GM18508 (cell line): ENCODE measurements around the gene HDDC2.

ENCODE experiments used
- ATAC-seq: cut with Tn5 transposase; IDR thresholded peaks from one replicate; pipeline ENCODE4 v1.9.1; 2021; ENCODE audit warnings: moderate number of reproducible peaks; ENCODE audit not compliant: insufficient read depth, unreplicated experiment

The HDDC2 gene

DNA sequence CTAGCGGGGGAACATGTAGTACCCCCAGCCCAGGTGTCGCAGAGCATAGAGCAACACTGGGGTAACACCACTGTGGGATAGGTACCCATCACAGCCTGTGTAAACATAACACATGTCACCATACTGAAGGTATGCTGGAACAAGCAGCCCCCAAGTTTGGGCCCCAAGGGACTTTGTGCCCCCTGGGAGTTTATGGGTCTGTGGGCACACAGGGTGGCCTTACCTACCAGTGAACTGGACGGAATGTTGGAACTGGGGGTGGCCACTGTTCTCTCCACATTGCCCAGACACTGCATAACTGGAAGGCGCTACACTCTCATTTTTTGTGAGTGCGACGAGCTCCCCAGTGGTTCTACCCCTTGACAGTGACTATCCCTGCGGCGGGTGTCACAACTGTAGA, 28.5 kb downstream of the HDDC2 start:
- ATAC-seq = no peak

DNA sequence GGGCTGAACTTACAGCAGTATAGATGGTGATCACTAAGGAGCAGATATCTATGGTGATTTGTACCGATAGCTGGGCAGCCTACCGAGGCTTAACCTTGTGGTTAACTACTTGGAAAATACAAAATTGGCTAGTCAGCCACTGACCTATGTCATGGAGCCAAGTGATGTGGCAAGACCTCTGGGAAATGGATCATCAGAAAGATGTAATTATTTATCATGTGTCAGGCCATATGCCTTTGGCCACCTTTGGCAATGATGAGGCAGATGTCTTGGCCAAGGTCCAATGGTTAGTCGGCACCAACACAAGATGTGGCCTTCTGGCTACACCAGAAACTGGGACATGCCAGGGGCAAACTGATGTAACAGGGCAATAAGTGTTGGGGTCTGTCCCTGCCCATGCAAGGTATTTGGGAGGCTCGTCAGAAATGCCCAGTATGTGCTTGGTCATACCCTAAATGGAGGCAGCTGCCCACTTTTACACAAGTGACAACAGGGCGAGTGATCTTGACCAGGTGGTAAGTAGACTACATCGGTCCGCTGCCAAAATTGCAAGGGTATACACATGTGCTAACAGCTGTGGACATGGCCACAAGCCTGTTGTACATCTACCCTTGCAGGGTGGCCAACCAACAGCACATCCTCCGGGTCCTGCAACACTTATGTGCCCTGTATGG, 30.1 kb downstream of the HDDC2 start:
- ATAC-seq = no peak

DNA sequence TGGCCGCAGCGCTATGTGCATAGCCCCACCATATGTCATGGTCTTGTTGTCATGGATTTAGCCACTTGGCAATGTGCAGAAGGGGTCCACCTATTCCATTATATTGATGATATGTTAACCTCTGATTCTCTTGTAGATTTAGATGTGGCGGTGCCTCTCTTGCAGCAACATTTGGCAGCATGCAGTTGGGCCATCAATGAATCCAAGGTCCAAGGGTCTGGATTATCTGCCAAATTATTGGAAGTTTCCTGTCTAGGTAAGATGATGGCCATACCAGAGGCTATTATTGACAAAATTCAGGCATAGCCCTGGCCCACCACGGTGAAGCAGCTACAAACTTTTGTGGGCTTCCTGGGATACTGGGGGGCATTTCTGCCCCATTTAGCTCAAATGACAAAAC, 31.4 kb downstream of the HDDC2 start:
- no peak for ATAC-seq

DNA sequence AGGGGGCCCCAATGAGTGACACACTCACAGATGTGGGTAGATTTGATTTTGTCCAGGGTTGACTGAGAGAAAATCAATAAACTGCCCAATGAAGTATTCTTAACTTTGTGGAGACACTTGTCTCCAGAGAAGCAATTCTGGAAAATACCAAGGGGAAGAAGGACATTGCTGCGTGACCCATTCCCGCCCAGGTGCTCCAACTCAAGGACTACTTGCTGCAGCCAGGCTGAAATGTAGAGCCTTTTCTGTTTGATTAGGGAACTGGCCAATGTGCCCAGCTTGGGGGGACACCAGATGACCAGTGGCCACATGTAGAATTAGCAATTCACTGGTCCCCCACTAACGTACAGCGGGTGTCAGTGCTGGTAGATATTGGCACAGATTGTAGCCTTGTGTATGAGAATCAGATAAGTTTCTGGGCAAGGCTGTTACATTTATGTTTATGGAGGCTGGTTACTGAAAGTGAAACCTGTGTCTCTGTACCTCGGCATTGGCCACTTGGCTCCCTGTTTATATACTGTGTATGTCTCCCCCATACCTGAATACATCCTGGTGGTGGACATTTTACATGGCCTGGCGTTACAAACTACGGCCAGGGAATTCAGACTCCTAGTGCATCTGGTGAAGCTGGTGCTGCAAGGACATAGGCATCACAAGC, 32.3 kb downstream of the HDDC2 start:
- ATAC-seq = no peak

DNA sequence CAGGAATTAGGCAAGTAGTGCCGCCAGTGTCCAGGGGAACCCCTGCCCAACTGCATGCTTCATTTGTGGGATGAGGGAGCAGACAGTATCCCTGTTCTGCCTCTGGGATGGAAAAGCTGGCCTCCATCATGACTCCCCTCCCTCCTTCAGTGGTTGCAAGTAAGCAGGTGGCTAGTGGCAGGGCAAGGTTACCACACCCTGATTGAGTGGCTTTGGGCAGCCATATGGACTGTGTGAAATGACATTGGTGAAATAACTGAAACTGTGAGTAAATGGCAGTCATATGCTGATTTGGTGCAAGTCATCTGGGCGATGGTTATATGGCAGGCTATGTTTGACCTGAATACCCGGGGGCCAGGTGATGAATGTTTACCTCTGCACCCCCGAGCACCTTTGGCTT, 33.0 kb downstream of the HDDC2 start:
- no peak for ATAC-seq

DNA sequence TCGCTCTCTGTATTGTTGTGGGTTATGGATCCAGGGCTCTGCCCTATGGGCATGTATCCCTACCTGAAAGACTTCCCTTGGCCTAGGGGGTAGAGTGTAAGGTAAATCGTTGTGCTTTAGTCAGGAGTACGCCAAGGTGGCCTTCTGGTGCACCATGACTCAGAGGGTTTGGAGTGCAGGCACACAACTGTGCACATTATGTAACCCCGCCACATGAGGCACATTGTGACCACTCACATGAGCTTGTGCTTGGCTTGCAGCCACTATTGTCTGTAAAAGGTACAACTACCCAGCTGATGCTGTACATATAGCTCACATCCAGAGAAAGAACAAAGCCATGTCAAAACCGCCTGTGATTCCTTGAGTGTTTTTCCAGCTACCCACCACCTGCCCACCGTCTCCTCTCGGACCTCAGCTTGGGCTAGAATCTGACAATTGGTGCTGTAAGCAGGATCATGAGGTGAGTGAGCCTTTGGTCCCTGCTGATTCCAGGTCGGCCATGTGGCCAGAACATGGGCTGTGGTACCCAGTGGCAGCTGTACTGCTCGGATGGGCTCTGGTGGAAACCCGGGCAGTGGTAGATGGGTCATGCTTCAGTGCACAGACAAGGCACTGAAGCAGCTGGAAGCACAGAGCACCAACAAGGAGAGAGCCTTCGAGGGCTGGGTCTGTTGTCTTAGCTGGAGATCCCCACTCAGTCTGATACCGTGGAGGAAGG, 33.8 kb downstream of the HDDC2 start:
- no peak for ATAC-seq

DNA sequence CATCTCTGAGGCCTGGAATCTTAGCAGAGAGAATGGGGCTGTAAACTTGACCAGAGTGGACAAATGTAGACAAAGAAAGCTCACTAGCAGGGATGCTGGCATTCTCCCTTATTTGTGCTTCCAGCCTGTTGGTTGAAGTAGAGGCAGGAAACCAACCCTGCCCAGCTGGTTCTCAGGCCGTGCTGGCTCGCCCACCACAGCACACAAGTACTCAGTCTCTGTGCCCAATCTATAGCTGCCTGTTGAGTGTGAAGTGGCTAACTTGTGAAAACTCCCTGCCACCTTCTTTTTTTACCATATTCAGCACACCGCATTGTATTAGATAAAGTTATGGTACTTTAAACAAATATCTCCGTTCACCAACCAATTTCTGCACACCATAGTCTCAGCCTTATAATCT, 37.3 kb downstream of the HDDC2 start:
- ATAC-seq = no peak

DNA sequence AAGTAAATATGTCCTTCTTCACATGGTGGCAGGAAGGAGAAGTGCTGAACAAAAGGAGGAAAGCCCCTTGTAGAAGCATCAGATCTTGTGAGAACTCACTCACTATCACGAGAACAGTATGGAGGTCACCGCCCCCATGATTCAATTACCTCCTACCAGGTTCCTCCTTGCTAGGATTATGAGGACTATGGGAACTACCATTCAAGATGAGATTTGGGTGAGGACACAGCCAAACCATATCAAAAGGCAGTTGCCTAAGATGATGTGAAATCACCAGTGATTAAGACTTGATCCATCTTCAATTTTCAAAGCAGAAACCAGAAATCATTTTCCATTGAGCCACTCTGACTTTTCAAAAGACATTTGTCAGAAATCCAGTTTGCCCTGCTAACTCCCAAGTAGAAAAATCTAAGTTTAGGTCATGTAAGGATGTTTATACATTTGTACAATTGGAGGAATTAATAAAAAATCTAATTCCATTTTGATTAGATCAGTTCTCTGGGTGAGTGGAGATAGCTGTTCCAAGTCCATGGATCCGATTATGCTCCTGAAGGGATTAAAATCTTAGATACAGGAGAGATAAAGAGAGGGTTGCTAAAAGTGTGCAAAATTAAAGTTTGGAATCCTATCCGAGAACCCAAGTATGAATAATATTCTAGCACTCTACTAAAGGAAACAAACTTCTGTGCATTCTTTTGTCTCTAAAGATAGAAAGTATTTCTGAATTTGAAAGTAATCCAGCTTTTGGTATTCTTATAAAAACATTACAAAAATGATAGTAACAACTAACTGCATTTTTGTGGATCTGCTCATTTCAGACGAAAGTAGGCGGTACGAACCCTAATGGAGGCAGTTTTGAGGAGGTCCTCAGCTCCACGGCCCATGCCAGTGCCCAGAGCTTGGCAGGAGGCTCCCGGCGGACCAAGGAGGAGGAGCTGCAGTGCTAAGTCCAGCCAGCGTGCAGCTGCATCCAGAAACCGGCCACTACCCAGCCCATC, 39.5 kb downstream of the HDDC2 start:
- ATAC-seq = no peak

DNA sequence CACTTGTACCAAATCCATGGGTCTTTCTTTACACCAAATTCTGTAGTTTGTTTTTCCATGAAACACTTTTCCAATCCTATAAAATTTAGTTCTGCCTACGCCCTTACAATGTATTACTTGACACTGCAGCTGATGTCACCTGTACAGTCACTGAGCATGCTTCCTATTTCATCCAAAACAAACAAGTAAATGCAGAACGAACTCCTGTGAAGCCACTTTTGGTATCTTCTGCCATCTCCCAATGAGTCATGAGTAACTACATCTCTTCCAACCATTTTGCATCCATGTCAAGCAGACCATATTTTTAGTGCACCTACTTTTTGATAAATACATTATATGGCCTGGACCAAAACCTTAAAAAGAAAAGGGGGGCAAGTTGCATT, 42.4 kb downstream of the HDDC2 start:
- no peak for ATAC-seq

DNA sequence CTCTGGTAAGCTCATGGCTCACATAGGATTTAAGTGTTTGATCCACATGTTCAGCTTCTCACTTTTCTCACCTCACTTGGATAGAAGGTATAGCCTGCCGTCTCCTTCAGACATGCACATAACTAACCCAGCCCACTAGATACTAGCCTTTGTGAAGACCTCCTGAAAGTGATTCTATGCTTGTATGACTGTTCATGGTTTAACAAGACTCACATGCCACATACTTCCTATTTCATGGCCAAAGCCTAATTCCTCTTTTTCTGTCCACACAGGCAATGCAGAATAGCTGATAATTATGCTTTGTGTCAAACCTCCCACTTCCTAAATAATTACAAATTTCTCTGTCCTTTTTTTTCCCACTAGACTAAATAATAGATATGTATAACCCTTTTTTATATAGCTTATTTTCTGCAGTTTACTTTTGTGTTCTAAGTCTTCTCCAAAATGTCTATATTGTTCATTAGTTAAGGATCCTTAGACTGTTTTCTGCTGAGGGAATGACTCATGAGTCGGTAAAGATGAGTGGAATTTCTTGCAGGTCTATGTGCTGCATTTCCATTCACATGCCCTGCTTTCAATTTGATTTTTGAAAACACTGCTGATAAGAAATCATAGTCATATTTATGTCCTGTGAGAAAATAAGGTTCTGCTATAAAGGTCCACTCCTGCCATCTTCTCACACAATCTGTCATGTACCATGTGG, 43.0 kb downstream of the HDDC2 start:
- ATAC-seq = no peak

DNA sequence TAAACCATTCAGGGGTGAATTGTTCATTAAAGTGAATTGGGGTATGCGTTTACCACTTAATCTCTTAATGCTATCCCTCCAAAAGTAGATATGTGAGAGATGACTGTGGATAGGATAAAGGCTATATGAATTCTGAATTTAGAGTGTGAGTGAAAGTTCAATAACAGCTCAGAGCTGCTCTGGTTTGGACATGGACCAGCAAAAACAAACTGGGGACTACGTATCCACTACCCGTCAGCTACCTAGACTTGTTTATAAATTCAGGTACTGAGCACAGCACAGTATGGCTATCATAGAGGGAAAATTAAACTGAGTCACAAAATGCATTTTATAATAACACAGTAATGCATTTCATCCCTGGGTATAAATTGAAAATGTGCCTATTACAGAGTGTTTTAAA, 44.4 kb downstream of the HDDC2 start:
- ATAC-seq = no peak

DNA sequence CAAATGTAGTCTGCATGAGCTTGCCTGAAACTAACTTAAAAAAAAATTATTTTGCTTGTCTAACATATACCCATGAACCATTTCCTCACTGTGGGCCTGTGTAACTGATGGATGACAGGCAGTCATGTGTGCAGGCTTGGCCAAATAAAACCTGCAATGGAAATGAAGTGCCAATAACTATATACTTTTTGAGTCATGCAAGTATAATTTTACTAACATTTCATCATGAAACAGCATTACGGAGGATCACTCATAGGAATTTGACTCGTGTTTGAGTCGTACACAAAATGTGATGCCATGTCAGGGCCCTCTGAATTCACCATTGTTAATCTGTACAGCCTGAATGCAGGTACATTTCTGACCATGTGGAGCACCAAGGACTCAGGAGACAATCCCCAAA, 46.6 kb downstream of the HDDC2 start:
- no peak for ATAC-seq

DNA sequence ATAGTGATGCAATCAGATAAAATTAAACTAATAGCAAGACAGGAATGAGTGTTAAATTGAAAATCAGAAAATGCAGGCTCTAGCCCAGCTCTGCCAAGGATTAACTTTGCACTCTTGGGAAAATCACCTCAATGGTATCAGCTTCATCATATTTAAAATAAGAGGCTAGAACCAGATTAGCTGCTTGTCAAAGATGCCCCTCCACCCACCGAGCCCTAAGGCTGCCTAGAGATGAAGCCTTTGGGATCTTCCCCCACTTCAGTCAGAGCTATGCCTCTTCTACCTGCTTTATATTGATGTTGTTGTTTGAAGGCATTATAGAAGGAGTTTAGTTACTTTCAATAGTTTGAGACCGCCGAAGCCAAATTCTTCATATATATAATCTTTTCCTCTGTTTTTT, 47.4 kb downstream of the HDDC2 start:
- no peak for ATAC-seq

DNA sequence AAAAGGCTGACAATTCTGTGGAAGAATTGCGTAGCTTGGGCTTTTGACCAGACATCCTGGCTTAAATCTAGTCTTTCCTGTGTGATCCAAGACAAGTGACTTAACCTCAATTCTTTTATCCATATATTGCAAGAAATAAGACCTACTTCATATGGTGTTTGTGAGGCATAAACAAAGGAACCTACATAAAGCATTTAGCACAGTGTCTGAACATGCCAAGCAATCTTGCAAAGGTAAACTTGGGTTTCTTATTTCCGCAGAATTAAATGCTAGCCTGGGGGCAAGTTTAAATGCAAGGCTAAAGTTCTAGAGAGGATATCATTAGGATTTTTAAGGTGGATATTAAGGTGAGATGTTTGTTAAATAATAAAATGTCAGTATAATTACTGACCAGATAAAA, 47.9 kb downstream of the HDDC2 start:
- no peak for ATAC-seq

DNA sequence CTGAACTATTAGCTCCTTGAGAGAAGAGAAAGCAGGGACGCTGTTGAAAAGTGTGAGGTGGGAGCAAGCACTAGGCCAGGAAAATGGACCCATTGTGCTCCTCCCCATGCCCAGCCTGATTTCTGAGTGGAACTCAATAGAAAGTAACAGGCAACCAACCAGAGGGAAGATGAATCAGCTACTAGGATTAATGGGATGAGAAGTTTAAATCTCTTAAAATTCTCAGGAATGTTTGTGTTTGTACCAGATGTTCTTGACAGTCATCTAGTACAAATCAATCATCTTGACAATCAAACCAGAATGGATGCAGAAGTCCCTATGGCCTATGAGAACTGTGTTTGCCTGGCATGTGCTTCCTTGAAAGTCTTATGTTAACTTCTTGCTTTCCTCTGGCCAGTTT, 48.9 kb downstream of the HDDC2 start:
- no peak for ATAC-seq

DNA sequence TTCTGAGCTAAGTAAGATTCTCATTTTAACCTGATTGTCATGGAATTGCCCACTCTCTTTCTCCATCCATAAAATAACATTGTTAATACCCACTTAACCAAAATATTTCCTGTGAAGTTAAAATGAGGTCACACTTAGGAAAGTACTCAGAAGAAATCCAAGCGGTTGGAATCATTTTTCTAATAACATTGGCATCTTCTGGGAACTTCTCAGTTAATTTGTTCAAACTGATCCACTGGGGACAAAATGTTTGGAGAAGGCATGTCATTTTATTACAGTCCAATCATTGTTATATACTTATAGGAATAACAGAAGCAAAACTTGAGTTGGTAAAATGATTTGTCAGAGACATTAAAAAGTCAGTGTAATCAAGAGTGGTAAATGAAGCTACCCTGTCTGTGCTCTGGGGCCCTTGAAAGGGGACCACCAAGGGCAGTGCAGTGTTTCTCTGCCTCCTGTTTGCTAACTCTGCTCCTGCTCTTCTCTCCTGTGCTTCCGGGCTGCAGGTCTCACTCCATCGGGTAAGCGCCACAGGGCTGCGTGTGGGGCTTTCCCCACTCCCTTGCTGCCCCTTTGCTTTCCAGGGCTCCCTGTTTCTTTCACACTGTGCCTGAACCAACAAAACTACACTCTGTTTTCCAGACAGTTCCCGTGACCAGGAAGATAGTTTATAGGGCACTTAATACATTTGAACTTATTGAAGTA, 50.1 kb downstream of the HDDC2 start:
- no peak for ATAC-seq

DNA sequence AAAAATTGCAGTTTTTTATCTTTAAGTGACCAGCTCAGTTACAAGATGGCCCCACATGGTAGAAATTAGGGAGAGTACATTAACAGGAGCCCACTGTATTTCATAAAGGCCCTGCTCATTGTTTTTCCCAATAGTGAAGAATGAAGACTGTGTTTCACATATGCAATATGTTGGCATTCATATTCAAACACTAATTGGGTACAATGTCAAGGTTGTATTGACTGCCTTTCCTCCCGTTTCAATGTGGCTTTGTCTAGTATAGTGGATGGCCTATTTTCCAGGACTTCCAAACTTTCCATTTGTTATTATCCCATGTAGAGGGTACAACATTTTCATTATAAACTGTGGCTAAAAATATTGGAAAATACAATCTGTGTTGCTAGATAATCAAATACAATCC, 51.3 kb downstream of the HDDC2 start:
- no peak for ATAC-seq

DNA sequence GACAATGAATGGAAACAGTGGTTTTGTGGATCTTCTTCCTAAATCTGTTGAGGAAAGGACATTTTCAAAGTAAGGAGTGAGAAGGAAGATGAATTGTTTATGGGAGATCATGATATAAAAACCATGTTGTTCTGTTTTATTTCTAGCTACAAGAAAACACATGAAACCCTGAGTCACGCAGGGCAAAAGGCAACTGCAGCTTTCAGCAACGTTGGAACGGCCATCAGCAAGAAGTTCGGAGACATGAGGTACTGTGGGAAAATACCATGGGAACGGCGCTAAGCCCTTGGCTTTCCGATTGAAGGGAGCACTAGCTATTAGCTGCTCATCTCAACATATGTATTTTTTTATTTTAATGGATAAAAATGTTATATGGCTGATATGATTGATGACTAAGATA, 53.6 kb downstream of the HDDC2 start:
- ATAC-seq = no peak

DNA sequence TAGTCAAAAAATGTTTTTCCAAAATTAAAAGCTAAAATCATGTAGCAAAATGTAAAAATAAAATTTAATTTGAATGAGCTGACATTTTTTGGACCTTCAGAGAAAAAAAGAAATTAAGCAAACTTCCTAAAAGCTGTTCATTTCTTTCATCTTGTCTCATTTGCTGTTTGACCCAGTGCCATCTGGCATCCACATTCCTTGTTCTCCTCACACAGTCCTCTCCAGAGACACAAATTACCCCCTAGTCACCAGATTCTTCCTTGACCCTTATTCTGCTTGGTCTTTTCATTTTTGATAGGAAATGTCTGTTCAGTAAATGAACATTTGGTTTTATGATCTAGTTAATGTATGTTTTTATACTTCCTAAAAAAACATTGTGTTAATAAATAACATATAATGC, 55.2 kb downstream of the HDDC2 start:
- ATAC-seq = no peak
